GM06990 (cell line): Measurements from ENCODE around the gene WEE2.

Experiments used
- DNase-seq: peaks from one replicate; pipeline ENCODE4 v3.0.0-alpha.2; 2011; ENCODE audit not compliant: insufficient read length; ENCODE audit errors: extremely low read depth
- H3K27me3 ChIP-seq: replicated peaks from 2 replicates; pipeline ENCODE4 v1.6.0; 2011; ENCODE audit warnings: low read length; ENCODE audit not compliant: control insufficient read depth, insufficient read depth
- H3K36me3 ChIP-seq: 2 replicates; pipeline ENCODE4 v1.5.1; 2011; ENCODE audit warnings: low read length; ENCODE audit not compliant: control insufficient read depth, insufficient read depth
- H3K4me3 ChIP-seq: replicated peaks from 2 replicates; pipeline ENCODE4 v1.5.1; 2011; ENCODE audit warnings: low read depth, mild to moderate bottlenecking, control low read depth, low read length
- TF ChIP-seq, protein P1 (sequence below): IDR thresholded peaks from 2 replicates; pipeline ENCODE4 v1.5.1; 2011; ENCODE audit warnings: low read length, control low read depth, mild to moderate bottlenecking, inconsistent platforms; ENCODE audit not compliant: insufficient read depth, poor library complexity, severe bottlenecking

WEE2 gene

DNA sequence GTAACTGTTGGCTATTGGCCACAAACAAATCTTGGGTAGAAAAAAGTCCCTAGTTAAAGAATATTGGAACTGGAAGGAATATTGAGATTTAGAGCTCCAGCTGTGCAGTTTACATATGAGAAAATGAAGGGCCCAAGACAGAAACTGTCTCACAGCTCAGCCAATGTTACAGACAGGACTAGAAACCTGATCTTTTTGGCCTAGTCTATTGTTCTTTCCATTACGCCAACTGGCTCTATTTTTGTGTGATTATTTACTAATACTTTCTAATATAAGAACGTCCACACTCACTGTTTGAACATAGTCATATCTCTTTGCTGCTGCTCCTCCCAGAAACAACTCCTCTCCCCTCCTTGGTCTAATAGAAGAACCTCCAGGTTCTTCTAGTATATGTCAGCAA is 1.2 kb downstream of the WEE2 start:
- TF ChIP-seq, protein P1, sequence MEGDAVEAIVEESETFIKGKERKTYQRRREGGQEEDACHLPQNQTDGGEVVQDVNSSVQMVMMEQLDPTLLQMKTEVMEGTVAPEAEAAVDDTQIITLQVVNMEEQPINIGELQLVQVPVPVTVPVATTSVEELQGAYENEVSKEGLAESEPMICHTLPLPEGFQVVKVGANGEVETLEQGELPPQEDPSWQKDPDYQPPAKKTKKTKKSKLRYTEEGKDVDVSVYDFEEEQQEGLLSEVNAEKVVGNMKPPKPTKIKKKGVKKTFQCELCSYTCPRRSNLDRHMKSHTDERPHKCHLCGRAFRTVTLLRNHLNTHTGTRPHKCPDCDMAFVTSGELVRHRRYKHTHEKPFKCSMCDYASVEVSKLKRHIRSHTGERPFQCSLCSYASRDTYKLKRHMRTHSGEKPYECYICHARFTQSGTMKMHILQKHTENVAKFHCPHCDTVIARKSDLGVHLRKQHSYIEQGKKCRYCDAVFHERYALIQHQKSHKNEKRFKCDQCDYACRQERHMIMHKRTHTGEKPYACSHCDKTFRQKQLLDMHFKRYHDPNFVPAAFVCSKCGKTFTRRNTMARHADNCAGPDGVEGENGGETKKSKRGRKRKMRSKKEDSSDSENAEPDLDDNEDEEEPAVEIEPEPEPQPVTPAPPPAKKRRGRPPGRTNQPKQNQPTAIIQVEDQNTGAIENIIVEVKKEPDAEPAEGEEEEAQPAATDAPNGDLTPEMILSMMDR: no peak
- DNase-seq: no peak
- Histone ChIP-seq H3K4me3 (no peak overlapping the region), H3K27me3 (no peaks in the 10 kb centered on the region), H3K36me3 (no peaks in the 10 kb centered on the region)

DNA sequence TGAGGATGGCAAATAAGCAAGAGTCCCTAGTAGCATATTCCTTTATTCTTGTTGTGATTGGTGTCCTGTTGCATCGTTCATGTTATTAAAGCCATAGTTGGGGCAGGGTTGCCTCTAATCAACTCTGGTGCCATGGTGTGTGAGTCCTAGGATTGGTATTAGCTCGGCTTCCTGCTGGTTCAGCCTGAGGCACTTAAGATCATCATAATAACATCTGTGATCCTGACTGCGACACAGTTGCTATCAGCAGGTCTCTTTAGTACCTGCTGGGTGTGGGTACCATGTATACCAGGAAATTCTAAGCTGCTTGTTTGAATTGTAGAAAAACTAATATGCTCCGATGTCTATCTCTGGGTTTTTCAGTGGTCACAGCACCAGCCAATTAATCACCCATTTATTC is 1.6 kb downstream of the WEE2 start:
- TF ChIP-seq, protein P1: no peak
- DNase-seq: no peak
- H3K27me3 ChIP-seq: no peaks in the 10 kb centered on the region
- H3K36me3 ChIP-seq: no peaks in the 10 kb centered on the region
- no peak overlapping the region for H3K4me3 ChIP-seq

DNA sequence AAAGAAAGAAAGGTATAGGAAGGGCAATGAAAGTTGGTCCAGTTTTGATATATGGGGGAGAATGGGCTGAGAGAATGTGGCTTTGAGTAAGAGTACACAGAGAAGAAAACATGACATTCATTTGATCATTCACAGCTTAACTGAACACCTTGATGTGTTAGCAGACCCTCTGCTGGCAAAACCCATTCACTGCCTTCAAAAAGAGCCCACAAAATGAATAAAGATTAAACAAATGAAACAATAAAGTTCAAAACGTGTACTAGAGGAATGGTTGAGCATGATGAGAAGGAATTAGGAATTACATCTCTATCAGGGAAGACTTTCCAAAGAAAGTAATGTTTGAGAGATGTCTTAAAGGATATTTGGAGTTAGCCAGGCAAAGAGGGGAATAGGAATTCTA is 2.1 kb downstream of the WEE2 start:
- H3K27me3 ChIP-seq: no peaks in the 10 kb centered on the region
- TF ChIP-seq, protein P1: no peak
- no peak overlapping the region for H3K4me3 ChIP-seq
- no peak for DNase-seq
- H3K36me3 ChIP-seq: no peaks in the 10 kb centered on the region

DNA sequence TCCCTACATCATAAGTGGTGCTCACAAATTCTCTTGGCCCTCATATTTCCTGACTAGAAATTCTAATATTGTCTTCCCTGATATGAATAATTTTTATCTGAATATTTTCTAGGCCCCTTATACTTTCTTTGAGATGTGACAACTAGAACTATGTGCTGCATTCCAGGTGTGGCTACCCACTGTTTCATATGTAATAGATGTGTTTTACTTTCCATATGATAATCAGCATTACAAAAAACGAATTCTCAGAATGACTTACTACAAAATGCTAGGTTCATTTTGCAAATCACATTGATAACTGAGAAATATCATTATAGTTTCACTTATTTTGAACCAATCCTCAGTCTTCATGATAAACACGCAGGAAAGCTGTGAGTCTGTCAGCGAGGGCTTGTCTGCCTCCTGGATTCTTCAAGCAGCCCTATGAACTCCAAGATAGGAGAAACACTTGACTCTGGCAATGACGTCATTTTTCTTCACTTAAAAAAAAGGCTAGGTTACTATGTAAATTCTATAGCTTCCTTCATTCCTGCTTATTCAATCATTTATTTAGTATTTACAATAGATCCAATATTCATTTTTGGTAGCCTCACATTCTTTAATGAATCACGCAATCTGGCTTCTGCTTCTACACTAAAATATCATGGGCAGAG is 4.6 kb downstream of the WEE2 start:
- TF ChIP-seq, protein P1: no peak
- no peak overlapping the region for H3K4me3 ChIP-seq

DNA sequence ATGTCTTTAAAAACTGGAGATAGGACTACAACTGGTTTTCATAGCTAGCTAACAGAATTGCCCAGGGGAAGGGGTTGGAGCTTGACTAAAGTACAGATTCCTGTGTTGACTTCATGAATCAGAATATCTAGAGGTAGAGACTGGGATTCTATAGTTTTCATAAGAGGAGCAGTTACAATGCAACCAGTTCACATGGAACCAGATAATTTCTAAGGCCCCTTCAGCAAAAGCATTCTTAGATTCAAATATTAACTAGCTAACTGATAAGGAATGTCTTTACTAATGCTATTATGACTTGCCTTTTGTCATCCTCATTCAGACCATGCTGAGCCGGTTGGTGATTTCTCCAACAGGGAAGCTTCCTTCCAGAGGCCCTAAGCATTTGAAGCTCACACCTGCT is 5.7 kb downstream of the WEE2 start:
- DNase-seq: no peak
- Histone ChIP-seq H3K36me3 (no peaks in the 10 kb centered on the region), H3K4me3 (no peak overlapping the region), H3K27me3 (no peaks in the 10 kb centered on the region)
- TF ChIP-seq, protein P1: no peak

More for the DNA sequence above, 4.6 kb downstream of the WEE2 start:
- no peak for DNase-seq
- Histone ChIP-seq H3K27me3 (no peaks in the 10 kb centered on the region), H3K36me3 (no peaks in the 10 kb centered on the region)

DNA sequence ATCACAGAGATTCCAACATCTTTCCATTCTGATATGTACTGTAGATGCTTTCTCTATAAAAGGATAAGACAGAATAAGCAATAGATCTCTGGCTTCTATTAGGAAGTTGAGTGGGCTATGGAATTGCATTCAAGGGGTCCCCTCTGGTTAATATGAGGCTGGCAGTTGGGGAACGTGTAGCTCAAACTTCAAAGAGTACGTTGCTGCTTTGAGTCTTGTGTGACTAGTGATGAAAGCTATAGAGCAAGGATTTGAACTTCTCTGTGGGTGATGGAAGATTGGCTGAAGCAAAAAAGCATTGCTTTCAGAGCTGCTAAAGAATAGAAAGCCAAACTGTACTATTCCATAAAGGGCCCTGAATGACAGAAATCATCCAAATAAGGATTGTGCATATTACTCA is 6.4 kb downstream of the WEE2 start:
- Histone ChIP-seq H3K4me3 (no peak overlapping the region), H3K27me3 (no peaks in the 10 kb centered on the region), H3K36me3 (no peaks in the 10 kb centered on the region)
- no peak for DNase-seq
- TF ChIP-seq, protein P1: no peak
